GM19043 (cell line): Measurements from ENCODE around the gene APOL4.
"Not testable (repeated sequence)": the region's sequence is repeated elsewhere in the genome, so short reads cannot be mapped to it uniquely, and the experiment has no call there.

Experiments
- ATAC-seq: cut with Tn5 transposase; IDR thresholded peaks from one replicate; pipeline ENCODE4 v1.9.1; 2021; ENCODE audit warnings: low read depth; ENCODE audit not compliant: unreplicated experiment

The APOL4 gene

GRCh38 chr22:36209488-36209908, 7.9 kb upstream of the APOL4 start:
- not testable (repeated sequence) for ATAC-seq

DNA sequence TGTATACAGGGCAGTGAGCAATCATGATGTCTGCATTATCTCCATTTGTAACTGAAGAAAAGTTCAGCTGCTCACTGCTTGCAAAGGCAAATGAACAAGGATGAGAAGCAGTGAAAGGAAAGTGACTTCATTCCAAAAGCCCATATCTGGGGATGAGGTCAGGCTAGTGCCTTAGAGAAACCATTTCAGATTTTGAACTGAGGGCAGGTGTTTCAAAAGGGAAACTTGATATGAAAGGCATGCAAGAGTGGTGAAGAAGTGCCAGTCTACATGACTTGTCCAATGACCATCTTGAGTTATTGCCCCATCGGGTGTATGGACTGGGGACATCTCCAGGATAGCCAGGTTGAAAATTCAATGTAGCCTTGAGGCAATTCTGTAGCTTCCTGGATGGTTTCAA, 7.3 kb upstream of the APOL4 start:
- ATAC-seq: no peak

GRCh38 chr22:36208162-36208765, 6.7 kb upstream of the APOL4 start:
- no peak for ATAC-seq

DNA sequence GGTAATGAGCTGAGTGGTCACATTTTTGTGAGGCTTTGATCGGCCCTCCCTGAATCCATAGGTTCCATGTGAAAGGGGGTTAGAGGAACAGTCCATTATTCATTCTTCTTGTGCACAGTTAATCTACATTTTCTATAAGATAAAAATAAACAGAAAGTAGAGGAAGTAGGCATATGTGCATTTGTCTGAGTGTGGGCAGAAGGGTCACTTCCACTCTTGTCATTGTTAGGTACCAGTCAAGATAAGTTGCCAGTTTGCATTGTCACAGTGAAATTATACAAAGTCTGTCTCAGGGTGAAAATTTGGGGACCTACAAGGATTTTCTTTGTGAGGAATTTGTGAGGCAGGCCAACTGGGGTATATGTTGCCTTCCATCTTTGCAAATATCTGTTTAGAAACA, 4.6 kb upstream of the APOL4 start:
- no peak for ATAC-seq

DNA sequence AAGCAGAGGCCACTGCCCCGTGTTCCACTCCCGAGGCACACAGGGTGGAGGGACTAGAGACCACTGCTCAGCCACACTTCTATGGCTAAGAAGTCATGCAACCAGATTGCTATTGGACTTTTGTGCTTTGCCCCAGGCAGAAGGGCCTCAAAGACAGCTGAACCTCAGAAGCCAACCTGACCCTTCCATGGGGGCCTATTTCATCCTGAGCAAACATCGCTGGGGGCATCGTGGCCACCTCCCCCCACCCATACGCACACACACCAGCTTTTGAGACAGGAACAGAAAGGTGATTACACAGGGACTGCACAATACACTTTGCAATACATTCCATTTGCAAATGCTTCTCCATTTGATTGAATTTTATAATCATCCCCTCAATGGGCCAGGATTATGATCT, 4.0 kb upstream of the APOL4 start:
- ATAC-seq: not testable (repeated sequence)

DNA sequence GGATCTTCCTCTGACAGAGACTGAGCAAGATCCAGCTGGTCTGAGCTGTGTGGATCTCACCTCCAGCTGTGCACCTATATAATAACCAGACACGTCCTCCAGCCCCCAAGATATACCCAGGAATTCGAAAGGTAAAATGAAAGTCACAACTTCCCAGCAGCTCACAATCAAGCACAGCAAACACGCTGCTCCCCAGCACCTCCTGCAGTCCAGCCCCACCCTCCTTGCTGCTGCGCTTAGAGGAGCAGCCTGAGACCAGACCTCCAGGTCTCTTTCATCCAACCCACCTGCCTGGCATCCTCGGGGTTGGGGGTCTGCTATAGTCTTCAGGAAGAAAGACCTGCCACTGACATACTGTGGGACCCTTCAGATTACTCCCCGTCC, 3.0 kb upstream of the APOL4 start:
- no peak for ATAC-seq

DNA sequence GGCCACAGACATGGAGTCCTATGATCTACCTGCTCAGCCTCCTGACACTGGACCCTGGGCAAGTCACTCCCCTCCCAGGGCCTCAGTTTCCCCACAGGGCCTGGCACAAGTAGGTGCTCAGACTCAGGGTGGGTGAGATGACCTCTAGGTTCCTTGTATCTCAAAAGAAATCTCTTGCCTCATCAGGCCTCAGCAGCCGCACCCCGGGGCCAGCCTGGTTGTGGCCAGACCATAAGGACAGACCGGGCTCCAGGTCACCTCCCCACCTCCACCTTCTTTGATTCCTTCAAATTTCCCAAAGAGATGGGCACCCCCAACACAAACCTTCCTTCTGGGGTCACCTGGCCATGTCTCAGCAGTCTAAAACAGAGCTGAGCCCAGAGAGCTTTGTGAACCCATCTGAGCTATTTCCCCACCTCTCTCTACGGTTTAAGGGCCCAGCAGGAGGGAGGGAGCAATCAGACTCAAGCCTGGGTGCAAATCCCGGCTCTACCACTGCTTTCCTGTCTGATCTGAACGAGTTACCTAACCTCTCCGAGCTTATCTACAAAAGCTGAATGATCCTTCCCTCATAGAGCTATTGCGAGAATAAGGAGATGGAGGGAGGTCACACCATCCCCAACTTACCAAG, 2.5 kb upstream of the APOL4 start:
- ATAC-seq: no peak

DNA sequence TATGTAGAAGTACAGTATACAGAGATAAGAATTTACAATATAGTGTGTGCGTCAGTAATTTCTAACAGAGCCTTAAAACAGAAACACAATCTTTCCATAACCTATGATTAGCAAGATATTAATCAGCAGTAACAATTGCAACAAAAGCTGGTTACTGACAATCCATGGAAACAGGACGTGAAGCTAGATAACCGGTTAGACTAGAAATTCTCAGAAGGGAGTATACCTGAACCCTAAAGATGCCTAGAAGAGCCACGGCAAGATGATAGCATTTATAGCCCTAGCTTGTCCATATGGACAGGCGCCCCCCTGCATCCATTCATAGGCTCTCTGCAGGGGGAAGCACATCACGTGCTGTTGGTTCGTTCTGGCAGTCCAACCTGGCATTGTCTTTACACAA, 1.8 kb upstream of the APOL4 start:
- not testable (repeated sequence) for ATAC-seq

- not testable (repeated sequence) for ATAC-seq
Observed at GRCh38 chr22:36202906-36203305, 1.3 kb upstream of the APOL4 start.

DNA sequence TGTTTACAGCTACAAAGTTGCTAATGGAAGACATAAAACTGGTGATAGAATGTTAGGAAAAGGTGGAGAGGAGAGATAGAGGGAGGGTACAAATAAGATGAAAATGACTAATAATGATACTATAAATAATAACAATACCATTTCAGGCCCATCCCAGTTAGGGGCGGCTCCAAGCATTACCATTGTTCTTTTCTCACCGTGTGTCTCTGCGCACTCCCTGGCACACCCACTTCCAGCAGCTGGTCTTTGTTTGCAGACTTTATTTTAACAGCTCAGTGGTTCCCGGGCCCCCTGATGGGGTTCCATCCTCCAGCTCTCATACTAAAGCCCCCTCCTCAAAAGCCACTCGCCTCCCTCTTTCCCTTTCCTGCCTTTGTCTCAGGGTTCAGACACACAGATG, 584 bp downstream of the APOL4 start:
- not testable (repeated sequence) for ATAC-seq

DNA sequence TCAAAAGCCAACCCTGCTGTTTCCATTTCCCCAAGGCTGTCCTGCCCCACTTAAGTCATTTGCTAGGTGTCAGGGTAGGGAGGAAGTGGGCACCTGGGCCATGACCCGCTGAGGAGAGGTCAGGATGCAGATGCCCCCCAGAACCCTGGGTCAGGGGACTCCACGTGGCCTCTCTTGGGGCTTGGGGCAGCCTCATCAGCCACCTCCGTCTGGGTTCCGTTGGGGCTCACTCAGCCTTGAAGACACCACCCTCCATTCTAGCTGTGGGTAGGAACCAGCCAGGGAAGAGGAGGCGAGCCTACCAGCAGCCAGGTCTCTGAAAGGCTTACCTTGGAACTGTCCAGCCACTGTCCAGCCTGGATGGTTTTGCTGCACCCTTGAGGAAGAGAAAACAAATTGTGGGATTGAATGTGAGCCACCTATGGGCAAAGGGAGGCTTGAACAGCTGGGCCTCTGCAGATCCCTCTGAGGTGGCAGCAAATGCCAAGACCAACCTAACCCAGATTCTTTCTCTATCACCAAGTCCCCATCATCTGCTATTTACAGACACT, 2.5 kb downstream of the APOL4 start:
- no peak for ATAC-seq

DNA sequence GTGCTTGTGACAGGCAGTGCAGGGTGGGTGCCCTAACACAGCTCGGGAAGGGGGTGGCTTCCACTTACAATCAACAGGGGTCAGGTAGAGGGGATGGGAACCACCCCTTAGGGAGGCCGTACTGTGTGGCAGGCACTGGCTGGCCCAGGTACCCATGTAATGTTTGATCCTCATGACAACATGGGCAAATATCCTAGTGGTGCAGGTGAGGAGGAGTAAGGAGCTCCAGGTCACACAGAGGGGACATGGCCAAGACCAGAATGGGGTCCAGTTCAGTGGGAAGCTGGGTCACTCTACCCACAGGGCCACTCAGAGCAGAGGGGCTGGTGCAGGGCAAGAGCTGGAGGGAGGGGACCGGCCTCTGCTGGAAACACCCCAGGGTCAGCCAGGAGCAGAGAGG, 3.1 kb downstream of the APOL4 start:
- ATAC-seq: no peak

DNA sequence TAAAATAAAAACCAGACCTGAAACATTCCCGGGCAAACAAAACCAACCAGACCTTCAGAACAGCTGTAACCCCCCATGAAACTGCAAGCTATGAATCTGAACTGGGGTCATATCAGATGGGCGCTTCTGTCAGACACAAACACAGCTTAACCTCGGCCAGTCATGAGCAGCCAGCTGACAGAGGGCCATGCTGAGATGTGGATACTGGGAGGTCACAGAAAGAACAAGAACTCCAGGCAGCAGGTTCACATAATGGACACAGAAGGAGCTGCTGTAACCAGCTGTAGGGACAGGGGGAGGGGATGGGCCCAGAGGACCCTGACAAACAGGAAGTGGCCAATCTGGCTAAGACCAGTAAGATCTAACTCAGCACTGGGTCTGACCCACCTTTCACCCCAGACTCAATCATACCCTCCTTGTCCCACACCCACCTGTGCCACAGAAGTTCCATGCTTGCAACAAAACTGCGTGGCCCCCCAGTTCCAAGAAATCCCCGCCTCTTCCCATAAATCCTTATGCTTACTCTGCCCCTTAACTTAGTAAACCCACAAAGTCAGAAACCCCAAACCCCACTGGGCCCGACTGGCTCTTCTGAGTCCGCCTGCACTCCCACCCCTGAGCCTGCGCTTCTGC, 4.0 kb downstream of the APOL4 start:
- no peak for ATAC-seq

GRCh38 chr22:36197065-36197440, 4.6 kb downstream of the APOL4 start:
- no peak for ATAC-seq

- no peak for ATAC-seq
Observed at GRCh38 chr22:36196254-36197064, 5.2 kb downstream of the APOL4 start.

DNA sequence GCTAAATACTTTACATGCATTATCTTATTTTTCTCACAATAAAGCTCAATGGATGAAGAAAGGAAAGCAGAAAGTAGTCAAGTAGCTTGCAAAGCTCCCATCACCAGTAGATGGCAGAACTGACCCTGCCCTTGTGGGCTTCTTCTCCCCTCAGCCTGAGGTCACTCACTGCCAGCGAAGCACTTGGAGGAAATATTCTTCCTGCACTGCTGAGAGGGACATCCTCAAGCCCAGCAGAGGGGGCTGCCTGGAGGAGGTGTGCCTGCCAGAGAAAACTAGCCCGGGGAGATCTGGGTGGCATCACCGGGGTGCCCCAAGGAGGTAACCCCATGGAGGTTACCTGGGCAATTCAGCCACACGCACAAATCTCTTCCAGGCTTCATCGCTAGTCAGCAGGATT, 6.6 kb downstream of the APOL4 start:
- ATAC-seq: no peak

- no peak for ATAC-seq
Observed at GRCh38 chr22:36194385-36194784, 7.2 kb downstream of the APOL4 start.

- ATAC-seq: no peak
Observed at GRCh38 chr22:36193577-36193976, 8.0 kb downstream of the APOL4 start.

DNA sequence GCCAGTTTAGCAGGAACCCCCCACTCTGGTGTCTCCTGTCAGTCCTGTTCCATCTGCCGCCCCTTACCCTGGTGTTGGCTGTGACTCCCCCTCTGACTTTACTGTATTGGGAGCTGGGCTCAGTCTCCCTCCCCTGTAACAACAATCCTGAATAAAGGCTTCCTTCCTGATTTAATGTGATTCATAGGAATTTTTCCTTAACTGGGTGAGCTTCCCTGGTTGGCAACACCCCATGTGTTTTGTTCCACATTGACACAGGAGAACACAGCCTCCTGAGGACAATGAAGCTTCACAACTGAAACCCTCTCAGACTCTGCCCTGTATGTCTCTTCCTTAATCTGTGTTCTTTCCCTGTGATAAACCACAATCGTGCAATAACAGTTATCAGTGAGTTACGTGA, 8.4 kb downstream of the APOL4 start:
- ATAC-seq: no peak

GRCh38 chr22:36192542-36192941, 9.1 kb downstream of the APOL4 start:
- no peak for ATAC-seq
